IMR-90 (cell line): Measurements from ENCODE around the gene ZBTB45. TPM values are rescaled to one million over a fixed set of nuclear protein-coding genes. Genes with fewer than 3 reads are reported as not detected.

Experiments
- ATAC-seq: fragments of 200-7000 bp; cut with Tn5 transposase; 2 replicates; pipeline ENCODE4 v1.9.1; 2020; ENCODE audit warnings: low read depth, mild to moderate bottlenecking, moderate library complexity
- BruUV-seq: library from RNA; stranded (reverse); fragments of 400-500 nt; replicated peaks from 2 replicates; lab custom pipeline; 2021; lab: Mats Ljungman, UMichigan
- CTCF ChIA-PET: fragments of 300-600 bp; formaldehyde crosslinking; extraction: SDS; loops from one replicate; lab custom pipeline; 2021; ENCODE audit warnings: antibody characterized with exemption; lab: Yijun Ruan, JAX
- POLR2A ChIA-PET: fragments of 300-600 bp; sonication (Branson Sonifier 250); formaldehyde crosslinking; loops from one replicate; lab custom pipeline; 2022; ENCODE audit warnings: antibody characterized with exemption; ENCODE audit not compliant: unreplicated experiment; lab: Charles Lee
- DNase-seq: peaks from one replicate; pipeline ENCODE4 v3.0.0; 2013
- H2AFZ ChIP-seq: replicated peaks from 2 replicates; pipeline ENCODE3; 2013; ENCODE audit warnings: low read length, mild to moderate bottlenecking; ENCODE audit not compliant: poor library complexity
- H2AK5ac ChIP-seq: 2 replicates; pipeline ENCODE4 v1.6.1; 2013; ENCODE audit warnings: low read depth, low read length, inconsistent platforms
- H2AK9ac ChIP-seq: replicated peaks from 2 replicates; pipeline ENCODE3; 2013; ENCODE audit warnings: mild to moderate bottlenecking, low read depth, low read length, moderate library complexity; ENCODE audit not compliant: poor library complexity
- H2BK120ac ChIP-seq: 2 replicates; pipeline ENCODE4 v1.6.1; 2013; ENCODE audit warnings: low read depth, low read length, inconsistent platforms
- H2BK15ac ChIP-seq: 3 replicates; pipeline ENCODE4 v1.6.1; 2013; ENCODE audit warnings: low read depth, low read length, inconsistent platforms
- H2BK20ac ChIP-seq: 2 replicates; pipeline ENCODE4 v1.6.1; 2013; ENCODE audit warnings: low read depth, mild to moderate bottlenecking, inconsistent platforms, low read length, moderate library complexity
- H2BK5ac ChIP-seq: 2 replicates; pipeline ENCODE4 v1.6.1; 2013; ENCODE audit warnings: mild to moderate bottlenecking, low read depth, low read length, inconsistent platforms; ENCODE audit not compliant: poor library complexity, severe bottlenecking
- H3K14ac ChIP-seq: replicated peaks from 2 replicates; pipeline ENCODE4 v1.6.1; 2013; ENCODE audit warnings: low read depth, low read length, inconsistent platforms
- H3K18ac ChIP-seq: 2 replicates; pipeline ENCODE4 v1.6.1; 2013; ENCODE audit warnings: low read depth, low read length, control low read depth
- H3K23ac ChIP-seq: 2 replicates; pipeline ENCODE4 v1.6.1; 2013; ENCODE audit warnings: low read depth, low read length, inconsistent platforms
- H3K27ac ChIP-seq: 2 replicates; pipeline ENCODE4 v1.5.1; 2013; ENCODE audit warnings: mild to moderate bottlenecking, control low read depth, low read length; ENCODE audit not compliant: insufficient read depth
- H3K27me3 ChIP-seq: 2 replicates; pipeline ENCODE4 v1.6.1; 2013; ENCODE audit warnings: low read length; ENCODE audit not compliant: control insufficient read depth, insufficient read depth
- H3K36me3 ChIP-seq: 2 replicates; pipeline ENCODE4 v1.6.1; 2013; ENCODE audit warnings: low read length, mixed read lengths; ENCODE audit not compliant: control insufficient read depth, insufficient read depth
- H3K4ac ChIP-seq: 2 replicates; pipeline ENCODE4 v1.6.1; 2013; ENCODE audit warnings: low read depth, low read length, inconsistent platforms
- H3K4me1 ChIP-seq: 2 replicates; pipeline ENCODE4 v1.6.1; 2013; ENCODE audit warnings: low read length, mixed read lengths; ENCODE audit not compliant: control insufficient read depth, insufficient read depth
- H3K4me2 ChIP-seq: 2 replicates; pipeline ENCODE4 v1.6.1; 2013; ENCODE audit warnings: low read depth, mild to moderate bottlenecking, control low read depth, low read length, moderate library complexity
- H3K4me3 ChIP-seq: 2 replicates; pipeline ENCODE4 v1.5.1; 2013; ENCODE audit warnings: low read depth, mild to moderate bottlenecking, control low read depth, low read length, moderate library complexity; ENCODE audit not compliant: insufficient read depth
- H3K56ac ChIP-seq: 2 replicates; pipeline ENCODE4 v1.6.1; 2013; ENCODE audit warnings: low read length, inconsistent platforms; ENCODE audit not compliant: insufficient read depth; ENCODE audit errors: extremely low read depth
- H3K79me1 ChIP-seq, 2 experiments: 2 replicates each; pipeline ENCODE4 v1.6.1; 2013; ENCODE audit warnings: low read length in 2 of 2, inconsistent platforms in 1 of 2, low read depth in 1 of 2
- H3K9ac ChIP-seq: 2 replicates; pipeline ENCODE4 v1.6.1; 2013; ENCODE audit warnings: low read depth, low read length, control low read depth
- H3K9me1 ChIP-seq: 2 replicates; pipeline ENCODE4 v1.6.1; 2013; ENCODE audit warnings: low read length, inconsistent platforms; ENCODE audit not compliant: insufficient read depth
- H3K9me3 ChIP-seq: 2 replicates; pipeline ENCODE4 v1.6.1; 2013; ENCODE audit warnings: low read length; ENCODE audit not compliant: control insufficient read depth, insufficient read depth
- H4K20me1 ChIP-seq: 2 replicates; pipeline ENCODE4 v1.6.1; 2013; ENCODE audit warnings: low read length, inconsistent platforms; ENCODE audit not compliant: insufficient read depth
- H4K5ac ChIP-seq: 2 replicates; pipeline ENCODE4 v1.6.1; 2013; ENCODE audit warnings: mild to moderate bottlenecking, low read depth, low read length, control low read depth
- H4K8ac ChIP-seq, 2 experiments: 2 replicates each; pipeline ENCODE4 v1.6.1; 2013; ENCODE audit warnings: low read depth in 2 of 2, low read length in 2 of 2, control low read depth in 1 of 2, inconsistent platforms in 1 of 2
- H4K91ac ChIP-seq: 2 replicates; pipeline ENCODE4 v1.6.1; 2013; ENCODE audit warnings: low read depth, low read length, inconsistent platforms; ENCODE audit not compliant: insufficient read depth
- CEBPB ChIP-seq: IDR thresholded peaks from 2 replicates; pipeline ENCODE4 v1.6.1; 2012; ENCODE audit warnings: low read depth, low read length, improper control_type of control experiment
- CHD1 ChIP-seq: IDR thresholded peaks from 2 replicates; pipeline ENCODE4 v1.6.1; 2012; ENCODE audit warnings: low read depth, low read length, improper control_type of control experiment
- CTCF ChIP-seq: conservative IDR thresholded peaks from 2 replicates; pipeline ENCODE4 v1.5.1; 2012; ENCODE audit warnings: mild to moderate bottlenecking, low read depth, low read length, improper control_type of control experiment
- ELK1 ChIP-seq: fragments of 150-350 bp; IDR thresholded peaks from 2 replicates; pipeline ENCODE4 v1.6.1; 2016; ENCODE audit warnings: low read depth, mild to moderate bottlenecking, low read length, moderate library complexity, borderline replicate concordance
- FOS ChIP-seq: fragments of 150-350 bp; IDR thresholded peaks from 2 replicates; pipeline ENCODE4 v1.6.1; 2016; ENCODE audit warnings: low read depth, low read length
- MAZ ChIP-seq: IDR thresholded peaks from 2 replicates; pipeline ENCODE4 v1.6.1; 2012; ENCODE audit warnings: low read depth, mild to moderate bottlenecking, low read length, improper control_type of control experiment, moderate library complexity, borderline replicate concordance
- NFE2L2 ChIP-seq: fragments of 150-350 bp; IDR thresholded peaks from 2 replicates; pipeline ENCODE4 v1.6.1; 2016; ENCODE audit warnings: low read depth, mild to moderate bottlenecking, low read length
- POLR2A ChIP-seq: IDR thresholded peaks from 2 replicates; pipeline ENCODE4 v1.6.1; 2012; ENCODE audit warnings: mild to moderate bottlenecking, low read depth, low read length
- RAD21 ChIP-seq: IDR thresholded peaks from 2 replicates; pipeline ENCODE4 v1.6.1; 2012; ENCODE audit warnings: low read length, improper control_type of control experiment
- RCOR1 ChIP-seq: IDR thresholded peaks from 2 replicates; pipeline ENCODE4 v1.6.1; 2012; ENCODE audit warnings: mild to moderate bottlenecking, low read length, improper control_type of control experiment; ENCODE audit not compliant: insufficient replicate concordance
- RFX5 ChIP-seq: IDR thresholded peaks from 2 replicates; pipeline ENCODE4 v1.8.0; 2012; ENCODE audit warnings: low read depth, mild to moderate bottlenecking, low read length, moderate library complexity
- SMC3 ChIP-seq: fragments of 150-350 bp; IDR thresholded peaks from 2 replicates; pipeline ENCODE4 v1.6.1; 2016; ENCODE audit warnings: low read depth, mild to moderate bottlenecking, antibody characterized with exemption, low read length, moderate library complexity
- USF2 ChIP-seq: fragments of 150-350 bp; IDR thresholded peaks from 2 replicates; pipeline ENCODE4 v1.6.1; 2017; ENCODE audit warnings: mild to moderate bottlenecking, antibody characterized with exemption, low read length, low read depth
- WGBS, 2 experiments: methylation state at CpG; one replicate each; pipeline versions ENCODE4 v1.1.5 to v1.1.7; 2013; ENCODE audit warnings: missing lambda C conversion rate in 2 of 2; ENCODE audit not compliant: insufficient read length in 1 of 2; ENCODE audit errors: extremely low coverage in 2 of 2; 5-methylcytosine and 5-hydroxymethylcytosine counted together
- dilution Hi-C: fragments of 300-500 bp; cut with HindIII; formaldehyde crosslinking; loops from one replicate; pipeline ENCODE4 v1.14.3; 2018; ENCODE audit warnings: low sequenced_read_pairs; ENCODE audit not compliant: unreplicated experiment
- in situ Hi-C: fragments of 300-500 bp; cut with MboI; formaldehyde crosslinking; loops from 3 replicates; pipeline ENCODE4 v1.14.3; 2019; ENCODE audit warnings: low sequenced_read_pairs, inconsistent platforms, mixed read lengths
- intact Hi-C: fragments of 100-400 bp; cut with micrococcal nuclease; formaldehyde crosslinking; loops from 2 replicates; pipeline ENCODE4 v1.10.0; 2022
- polyA plus RNA-seq, 3 experiments: library from polyadenylated mRNA; depleted of rRNA; stranded (reverse); fragments of >200 nt; gene quantifications; 2 replicates each; pipeline ENCODE4 v1.2.3, GENCODE V29; 2012; ENCODE audit warnings: low replicate concordance in 1 of 3
- total RNA-seq: library from RNA; depleted of rRNA; stranded (reverse); fragments of >200 nt; gene quantifications from 2 replicates; pipeline ENCODE4 v1.2.3, GENCODE V29; 2012

ZBTB45 gene
- total and polyA plus RNA-seq, 2 of the 4 experiments (the other 2 are of a cell fraction), result 1.4 to 9.7 TPM

- peaks cover 18% of the 10 kb centered on the region for H3K9me1 ChIP-seq
- H3K4ac ChIP-seq, result no peak overlapping the region
- no peak overlapping the region for H3K56ac ChIP-seq
- H3K9me3 ChIP-seq, result no peaks in the 10 kb centered on the region
- ATAC-seq (no peak), DNase-seq (no peak)
- H4K20me1 ChIP-seq, result peaks cover 4% of the 10 kb centered on the region; the same call in 1 of the 2 replicates
- H3K79me1 ChIP-seq, result peaks cover 6 to 24% of the 10 kb centered on the region in 2 experiments; a peak in 2 of 4 replicates
- 90% methylated on average over 7 of the region's 28 CpGs; no CpG with 5 or more reads in 1 of the 2 experiments for WGBS, 2 experiments
- H2BK120ac ChIP-seq, result no peak overlapping the region
- no peak overlapping the region for H4K91ac ChIP-seq
- H3K4me3 ChIP-seq, result no peak overlapping the region
- H3K18ac ChIP-seq, result no peak overlapping the region
- H2AK9ac ChIP-seq, result no peak overlapping the region
- no peak overlapping the region for H4K8ac ChIP-seq
- H3K9ac ChIP-seq, result no peak overlapping the region
- H3K36me3 ChIP-seq, result peaks cover 11% of the 10 kb centered on the region
- H3K23ac ChIP-seq, result no peak overlapping the region
- ChIA-PET CTCF (no interaction called here), POLR2A (no interaction called here)
- H3K4me2 ChIP-seq, result no peak overlapping the region
- no peak overlapping the region for H2AK5ac ChIP-seq
- peaks cover 12% of the 10 kb centered on the region for H3K4me1 ChIP-seq
- H2BK15ac ChIP-seq, result no peak overlapping the region
- H2BK20ac ChIP-seq, result no peak overlapping the region
- no peak overlapping the region for H3K14ac ChIP-seq
- in situ Hi-C loops (no loop called here), intact Hi-C loops (no loop called here), dilution Hi-C loops (no loop called here)
- TF ChIP-seq CEBPB (no peak), CTCF (no peak), NFE2L2 (no peak), MAZ (no peak), USF2 (no peak), RFX5 (no peak), ELK1 (no peak), POLR2A (no peak), CHD1 (no peak), RAD21 (no peak), RCOR1 (no peak), SMC3 (no peak), FOS (no peak)
- H3K27me3 ChIP-seq, result no peaks in the 10 kb centered on the region
- BruUV-seq, result no TSS peak
- no peak overlapping the region for H3K27ac ChIP-seq
- no peak overlapping the region for H2AFZ ChIP-seq
- no peak overlapping the region for H2BK5ac ChIP-seq
- no peak overlapping the region for H4K5ac ChIP-seq
Measured at GRCh38 chr19:58479736-58480480, 39.7 kb downstream of the ZBTB45 start.
